H1 (cell line): ENCODE data around the gene SRD5A3. TPM values are rescaled to one million over a fixed set of nuclear protein-coding genes. Genes with fewer than 3 reads are reported as not detected.

Experiments used
- CHD7 ChIP-seq: fragments of 300-600 bp; sonication (generic); IDR thresholded peaks from 2 replicates; pipeline ENCODE4 v1.7.1; 2012; ENCODE audit warnings: low read length, moderate library complexity, mild to moderate bottlenecking, inconsistent platforms; ENCODE audit not compliant: insufficient replicate concordance
- SIX5 ChIP-seq: IDR thresholded peaks from 2 replicates; pipeline ENCODE4 v1.6.1; 2011; ENCODE audit warnings: mild to moderate bottlenecking, low read depth, low read length
- polyA plus RNA-seq, 7 experiments: library from polyadenylated mRNA; depleted of rRNA in 3 of 7; stranded (reverse) in 5 of 7; unstranded in 2 of 7; fragments of >200 nt in 5 of 7; fragments of 200-250 nt in 2 of 7; gene quantifications; 1 replicate in 5 of 7; 2 replicates in 1 of 7; 4 replicates in 1 of 7; pipeline versions ENCODE4 v1.2.1 to v1.2.3, GENCODE V29; 2011 to 2013; ENCODE audit warnings: missing spikeins in 2 of 7, mixed read lengths in 2 of 7
- total RNA-seq: library from RNA; stranded (reverse); fragmentation: NEBNext Ultra II Directional; extraction: Animal tissue kit (Norgen Biotek cat#: 25700); gene quantifications from 2 replicates; pipeline ENCODE4 v1.2.1, GENCODE V29; 2021

The SRD5A3 gene
- total and polyA plus RNA-seq, 2 of the 8 experiments (the other 6 are each of a cell fraction or from before 2014, with no cell fraction given) = 19.6 to 34.6 TPM

GRCh38 chr4:55304303-55304702, 41.7 kb upstream of the SRD5A3 start (continued):
- no peak for TF ChIP-seq SIX5
- TF ChIP-seq CHD7 = no peak
